Neural crest cell (in vitro differentiated cells): ENCODE results near the gene GGACT. TPM values are rescaled to one million over a fixed set of nuclear protein-coding genes. Genes with fewer than 3 reads are reported as not detected.
A peak's percentile ranks its signal among the peaks of the same experiment; 100 is the strongest.
"Not testable (repeated sequence)": the region's sequence is repeated elsewhere in the genome, so short reads cannot be mapped to it uniquely, and the experiment has no call there.

Experiments used
- DNase-seq: peaks from one replicate; pipeline ENCODE4 v3.0.0; 2021; ENCODE audit warnings: low read depth, mixed read lengths, low spot score
- H3K27ac Mint-ChIP-seq: one replicate; pipeline ENCODE4 v1.8.0; 2021; ENCODE audit warnings: mild to moderate bottlenecking, mixed read lengths; ENCODE audit not compliant: unreplicated experiment
- H3K27me3 Mint-ChIP-seq: 2 replicates; pipeline ENCODE4 v1.8.0; 2021; ENCODE audit warnings: low read depth, mild to moderate bottlenecking, mixed read lengths
- H3K36me3 Mint-ChIP-seq: 2 replicates; pipeline ENCODE4 v1.8.0; 2021; ENCODE audit warnings: low read depth, mild to moderate bottlenecking, mixed read lengths
- H3K4me1 Mint-ChIP-seq: 2 replicates; pipeline ENCODE4 v1.8.0; 2021; ENCODE audit warnings: mixed read lengths
- H3K4me3 Mint-ChIP-seq: one replicate; pipeline ENCODE4 v1.8.0; 2021; ENCODE audit warnings: mild to moderate bottlenecking, mixed read lengths
- H3K9me3 Mint-ChIP-seq: 2 replicates; pipeline ENCODE4 v1.8.0; 2021; ENCODE audit warnings: mixed read lengths
- CTCF ChIP-seq: fragments of 200-600 bp; sonication (generic); conservative IDR thresholded peaks from 2 replicates; pipeline ENCODE4 v1.5.0; 2021; ENCODE audit warnings: antibody characterized with exemption, mild to moderate bottlenecking
- total RNA-seq: library from RNA; stranded (reverse); gene quantifications from 2 replicates; pipeline ENCODE4 v1.2.1, GENCODE V29; 2021

The GGACT gene
- total RNA-seq, 1 donor from 2014 or later: 5.9 TPM

- DNase-seq: no peak
- H3K27ac Mint-ChIP-seq: no peak overlapping the region
- peaks cover 15% of the 10 kb centered on the region for H3K4me1 Mint-ChIP-seq
- TF ChIP-seq CTCF: no peak
- peaks cover 7% of the 10 kb centered on the region for H3K27me3 Mint-ChIP-seq
- H3K4me3 Mint-ChIP-seq: peak overlapping the region; percentile 78
- peaks cover 4% of the 10 kb centered on the region for H3K9me3 Mint-ChIP-seq
- no peaks in the 10 kb centered on the region for H3K36me3 Mint-ChIP-seq
Measured at GRCh38 chr13:100589178-100589725, 663 bp upstream of the GGACT start.

- Mint-ChIP-seq H3K9me3 (peaks cover 16% of the 10 kb centered on the region), H3K27me3 (peaks cover 7% of the 10 kb centered on the region), H3K27ac (no peak overlapping the region), H3K4me1 (peaks cover 15% of the 10 kb centered on the region), H3K36me3 (peaks cover 16% of the 10 kb centered on the region), H3K4me3 (no peak overlapping the region)
- no peak for DNase-seq
- TF ChIP-seq CTCF: no peak
Measured at GRCh38 chr13:100584896-100585295, 3.7 kb downstream of the GGACT start.

- Mint-ChIP-seq H3K27me3 (no peaks in the 10 kb centered on the region), H3K36me3 (peaks cover 18% of the 10 kb centered on the region), H3K4me3 (no peak overlapping the region), H3K9me3 (peaks cover 13% of the 10 kb centered on the region), H3K4me1 (no peaks in the 10 kb centered on the region), H3K27ac (no peak overlapping the region)
- DNase-seq: no peak
- TF ChIP-seq CTCF: no peak
Measured at GRCh38 chr13:100581504-100581903, 7.1 kb downstream of the GGACT start.

- H3K27me3 Mint-ChIP-seq: no peaks in the 10 kb centered on the region
- H3K36me3 Mint-ChIP-seq: peaks cover 18% of the 10 kb centered on the region
- H3K27ac Mint-ChIP-seq: no peak overlapping the region
- TF ChIP-seq CTCF: no peak
- DNase-seq: no peak
- H3K4me3 Mint-ChIP-seq: no peak overlapping the region
- peaks cover 13% of the 10 kb centered on the region for H3K9me3 Mint-ChIP-seq
- H3K4me1 Mint-ChIP-seq: no peaks in the 10 kb centered on the region
Measured at GRCh38 chr13:100581030-100581429, 7.6 kb downstream of the GGACT start.

GRCh38 chr13:100580045-100580444 lies 8.5 kb downstream of the GGACT start:
- H3K4me3 Mint-ChIP-seq: no peak overlapping the region
- no peak overlapping the region for H3K27ac Mint-ChIP-seq
- H3K27me3 Mint-ChIP-seq: no peaks in the 10 kb centered on the region
- no peak for DNase-seq
- H3K9me3 Mint-ChIP-seq: peaks cover 13% of the 10 kb centered on the region
- no peak for TF ChIP-seq CTCF
- no peaks in the 10 kb centered on the region for H3K4me1 Mint-ChIP-seq
- peaks cover 18% of the 10 kb centered on the region for H3K36me3 Mint-ChIP-seq

GRCh38 chr13:100577239-100577638 lies 11.3 kb downstream of the GGACT start:
- H3K4me1 Mint-ChIP-seq, DNase-seq, H3K27ac Mint-ChIP-seq, H3K9me3 Mint-ChIP-seq, H3K4me3 Mint-ChIP-seq, H3K27me3 Mint-ChIP-seq: not testable (repeated sequence)
- H3K36me3 Mint-ChIP-seq: peaks cover 14% of the 10 kb centered on the region
